Embryonic facial prominence (tissue), 1 donor: ENCODE data around the gene FAM117B.
"Not testable (repeated sequence)": the region's sequence is repeated elsewhere in the genome, so short reads cannot be mapped to it uniquely, and the experiment has no call there.

Experiments used
- DNase-seq: peaks from one replicate; pipeline ENCODE4 v3.0.0-alpha.2; 2016; ENCODE audit errors: extremely low spot score

FAM117B gene

DNA sequence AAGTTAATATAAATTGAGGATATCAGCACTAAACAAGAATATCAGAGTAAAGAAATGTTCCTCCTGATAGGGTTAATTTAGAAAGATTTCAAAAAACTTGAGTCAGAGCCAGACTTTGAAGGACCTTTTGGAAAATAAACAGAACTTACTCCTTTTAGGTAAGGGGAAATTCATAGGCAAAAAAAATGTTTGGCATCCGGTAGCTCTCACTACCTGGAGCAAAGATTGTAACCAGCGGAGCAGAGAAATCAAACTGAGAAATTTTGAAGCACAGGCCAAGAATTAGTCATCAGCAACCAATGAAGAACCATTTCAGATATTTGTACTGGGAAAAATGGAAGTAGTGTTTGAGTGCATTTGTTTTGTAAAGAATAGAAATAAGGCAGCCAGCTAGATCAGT is 123.8 kb downstream of the FAM117B start:
- DNase-seq = no peak

DNA sequence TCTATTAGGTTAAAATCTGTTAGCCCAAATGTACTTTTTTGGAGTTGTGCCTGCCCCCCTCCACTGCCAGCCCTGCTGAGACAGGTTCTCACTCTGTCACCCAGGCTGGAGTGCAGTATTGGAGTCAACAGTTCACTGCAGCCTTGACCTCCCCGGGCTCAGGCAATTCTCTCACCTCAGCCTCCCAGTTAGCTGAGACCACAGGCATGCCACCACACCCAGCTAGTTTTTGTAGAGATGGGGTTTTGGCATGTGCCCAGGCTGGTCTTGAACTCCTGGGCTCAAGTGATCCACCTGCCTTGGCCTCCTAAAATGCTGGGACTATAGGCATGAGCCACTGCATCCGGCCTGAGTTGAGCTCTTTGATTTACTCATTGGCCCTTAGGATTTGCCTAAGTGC is 126.1 kb downstream of the FAM117B start:
- DNase-seq = no peak

DNA sequence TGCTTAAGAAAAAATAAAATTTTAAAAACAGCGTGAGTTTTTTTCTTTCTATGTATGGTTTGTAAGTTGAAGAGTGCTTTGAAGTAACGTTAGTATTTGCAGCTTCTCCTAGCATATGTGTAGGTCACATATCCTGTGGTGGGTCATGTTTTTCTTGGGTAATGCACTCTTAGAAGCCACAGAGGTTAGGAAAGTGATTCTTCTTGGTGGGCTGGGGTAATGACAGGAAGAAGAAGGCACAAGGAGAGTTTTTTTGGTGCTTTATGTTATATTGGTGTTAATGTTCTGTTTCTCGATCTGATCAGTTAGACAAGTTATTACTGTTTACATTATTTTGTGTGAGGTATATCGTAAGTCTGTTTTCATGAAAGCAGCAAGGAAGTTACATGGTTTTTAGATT is 127.8 kb downstream of the FAM117B start:
- no peak for DNase-seq

DNA sequence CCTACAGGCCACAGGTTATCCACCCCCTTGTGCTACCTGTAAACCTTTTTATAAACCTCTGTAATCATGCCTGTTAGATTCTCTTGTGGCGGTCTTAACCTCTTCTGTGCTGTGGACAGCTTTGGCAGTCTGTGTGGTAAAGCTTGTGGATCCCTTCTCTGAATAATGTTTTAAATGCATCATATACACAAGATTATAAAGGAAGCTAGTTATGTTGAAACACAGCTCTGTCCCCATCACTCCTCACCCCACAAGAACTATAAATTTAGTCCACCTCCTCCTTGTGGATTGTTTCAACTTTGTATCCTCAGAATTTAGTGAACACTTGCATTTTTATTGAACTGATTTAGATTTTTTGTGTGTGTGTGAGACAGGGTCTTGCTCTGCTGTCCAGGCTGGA is 129.1 kb downstream of the FAM117B start:
- no peak for DNase-seq

DNA sequence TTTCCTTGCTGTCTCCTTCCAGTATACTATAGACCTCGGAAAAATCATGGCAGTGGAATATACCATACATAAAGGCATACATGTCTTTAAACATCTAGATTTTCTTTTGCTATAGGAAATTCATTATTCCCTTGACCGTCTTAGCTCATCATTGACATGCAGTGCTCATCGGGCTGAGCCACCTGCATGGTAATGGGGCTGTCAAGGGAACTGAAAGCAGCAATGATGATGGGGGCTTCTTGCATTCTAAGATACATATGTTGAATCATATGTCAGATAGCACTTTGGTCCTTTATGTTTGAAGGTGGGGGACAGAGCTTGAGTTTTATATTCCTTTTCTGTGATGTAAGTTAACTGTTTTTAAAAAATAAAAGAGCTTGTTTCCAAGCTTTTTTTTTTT is 130.2 kb downstream of the FAM117B start:
- no peak for DNase-seq

DNA sequence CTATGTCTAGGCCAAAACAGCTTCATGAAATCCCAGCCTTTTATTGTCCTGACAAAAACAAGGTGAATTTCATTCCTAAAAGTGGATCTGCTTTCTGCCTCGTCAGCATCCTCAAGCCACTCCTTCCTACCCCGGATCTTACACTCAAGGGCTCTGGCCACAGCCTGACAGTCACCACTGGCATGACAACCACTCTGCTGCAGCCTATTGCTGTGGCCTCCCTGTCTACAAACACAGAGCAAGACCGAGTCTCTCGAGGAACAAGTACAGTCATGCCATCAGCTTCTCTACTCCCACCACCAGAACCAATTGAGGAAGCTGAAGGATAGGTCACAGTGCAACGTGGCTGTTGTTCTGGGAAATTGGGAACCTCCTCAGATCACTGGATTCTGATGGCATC is 130.7 kb downstream of the FAM117B start:
- no peak for DNase-seq

DNA sequence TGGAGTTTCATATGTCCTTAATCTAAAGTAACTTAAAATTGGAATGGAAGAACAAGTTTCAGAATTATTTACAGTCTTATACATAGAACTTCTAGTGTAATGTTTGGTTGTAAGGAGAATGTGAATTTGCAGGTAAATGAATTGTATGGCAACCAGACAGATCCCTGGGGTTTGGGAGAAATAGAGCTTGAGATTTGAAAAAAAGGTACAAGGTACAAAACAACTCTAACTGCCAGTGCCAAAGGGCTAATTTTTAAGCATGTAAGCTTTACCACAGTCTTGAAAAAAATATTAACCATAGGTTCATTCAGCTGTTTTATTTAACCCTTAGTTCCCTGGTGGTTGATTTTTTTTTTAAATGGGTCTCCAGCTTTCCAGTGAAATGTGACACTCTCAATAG is 133.5 kb downstream of the FAM117B start:
- DNase-seq = no peak

DNA sequence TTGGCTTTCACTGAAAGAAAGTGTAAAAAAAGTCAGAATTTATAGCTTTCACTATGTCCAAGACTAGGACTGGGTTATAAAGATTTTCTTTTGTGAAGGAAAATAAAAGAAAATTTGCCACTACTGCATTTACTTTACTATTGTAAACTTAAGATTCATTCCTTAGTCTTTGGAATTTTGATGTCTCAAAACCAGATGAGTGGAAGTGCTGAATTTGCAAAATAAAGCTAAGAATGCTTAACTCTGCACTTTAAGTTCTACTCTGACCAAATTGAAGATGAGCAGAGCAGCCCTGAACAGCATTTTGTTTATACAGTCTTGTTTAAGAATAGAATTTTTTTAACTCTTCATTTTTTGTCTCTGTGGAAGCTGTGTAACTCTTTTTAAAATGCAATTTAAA is 134.4 kb downstream of the FAM117B start:
- DNase-seq = no peak

DNA sequence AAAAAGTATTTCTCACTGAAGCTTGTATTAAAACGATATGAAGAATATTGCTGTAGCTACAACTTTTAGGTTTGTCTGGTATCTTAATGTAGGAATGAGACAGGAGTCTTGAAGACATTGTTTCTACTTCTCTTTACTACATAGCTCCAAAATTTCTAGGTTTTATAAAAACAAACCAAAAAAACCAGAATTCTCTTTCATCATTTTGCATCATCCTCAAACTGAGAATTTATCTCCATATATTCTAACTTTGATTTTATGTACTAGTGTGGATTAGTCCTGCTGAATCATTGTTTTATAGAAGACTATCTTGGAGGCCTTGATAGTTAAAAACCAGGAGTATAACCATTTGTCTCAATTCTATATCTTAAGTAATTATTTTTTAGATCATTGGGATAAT is 136.6 kb downstream of the FAM117B start:
- DNase-seq = no peak

DNA sequence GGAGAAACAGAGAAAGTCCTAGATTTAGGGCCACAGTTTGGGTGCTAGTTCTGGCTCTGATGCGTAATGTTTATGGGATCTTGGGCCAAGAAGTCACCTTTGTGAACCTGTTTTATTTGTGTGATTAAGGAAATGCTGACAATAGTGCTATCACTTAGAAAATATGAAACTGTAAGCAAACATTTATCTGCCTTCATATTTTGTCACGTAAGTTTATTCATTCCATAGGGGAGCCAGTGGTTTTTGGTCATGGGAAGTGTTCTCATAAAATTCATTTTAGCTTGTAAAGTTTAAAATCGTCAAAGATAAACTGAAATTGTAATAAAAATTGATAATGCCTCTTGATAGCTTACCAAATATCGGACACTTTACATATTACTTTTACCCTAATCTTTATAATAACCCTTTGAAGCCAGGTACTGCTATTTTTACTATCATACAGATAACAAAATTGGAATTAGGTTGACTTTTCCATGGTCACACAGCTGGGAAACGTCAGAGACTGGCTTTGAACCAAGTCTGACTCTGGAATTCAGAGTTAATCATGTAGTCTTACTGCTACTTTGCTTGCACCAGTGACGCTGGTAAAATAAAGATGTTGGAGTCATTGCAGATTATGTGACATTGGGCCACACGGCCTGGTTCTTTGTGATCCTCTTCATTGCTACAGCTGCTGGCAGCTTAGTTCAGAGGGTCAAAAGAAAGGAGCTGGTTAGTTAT is 137.1 kb downstream of the FAM117B start:
- DNase-seq = no peak

DNA sequence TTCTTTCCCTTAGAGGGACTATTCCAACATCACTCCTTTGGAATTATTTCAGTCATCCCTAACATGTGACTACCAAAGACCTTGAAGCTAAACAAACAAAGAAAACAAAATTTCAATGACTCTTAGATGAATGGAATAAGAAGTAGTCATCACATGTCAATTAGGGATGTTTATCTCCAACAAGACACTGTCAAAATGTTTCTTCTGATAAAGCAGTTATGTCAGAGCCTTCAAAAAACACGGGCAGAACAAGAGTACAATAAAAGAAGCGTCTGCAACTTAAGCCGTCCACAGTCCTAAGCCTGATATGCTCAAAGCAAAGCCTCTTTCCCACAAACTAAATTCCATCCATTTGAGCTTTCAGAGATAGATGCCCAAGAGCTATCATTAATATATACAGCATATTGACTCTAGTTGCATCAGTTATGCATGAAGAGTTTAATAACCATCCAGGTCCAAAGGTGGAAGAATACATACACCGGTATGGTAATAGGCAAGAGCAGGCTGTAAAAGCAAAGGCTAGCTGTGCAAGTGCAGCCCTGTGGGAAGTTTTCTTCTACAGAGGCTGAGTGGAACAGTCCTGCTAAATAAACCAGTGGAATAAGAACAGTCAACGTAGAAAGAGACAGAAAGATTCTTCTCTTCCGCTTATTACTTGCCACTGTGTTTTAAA is 138.7 kb downstream of the FAM117B start:
- no peak for DNase-seq

DNA sequence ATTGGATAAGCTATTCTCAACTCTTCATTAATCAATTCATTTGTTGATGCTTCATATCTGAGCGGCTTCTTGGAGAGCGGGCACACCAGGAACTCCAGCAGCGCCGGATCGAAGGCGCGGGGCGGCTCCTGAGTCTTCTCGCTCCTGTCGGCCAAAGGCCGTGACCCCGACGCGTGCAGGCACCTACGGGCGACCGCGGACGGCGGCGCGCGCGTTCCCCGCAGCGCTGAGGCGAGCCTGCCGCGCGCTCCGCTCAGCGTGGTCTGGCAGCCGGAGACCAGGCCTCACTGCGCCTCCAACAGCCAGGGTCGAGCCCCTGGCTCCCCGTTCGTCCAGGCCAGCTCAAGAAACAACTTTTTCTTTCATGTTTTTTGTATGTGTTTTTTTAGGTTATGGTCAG is 139.3 kb downstream of the FAM117B start:
- no peak for DNase-seq

DNA sequence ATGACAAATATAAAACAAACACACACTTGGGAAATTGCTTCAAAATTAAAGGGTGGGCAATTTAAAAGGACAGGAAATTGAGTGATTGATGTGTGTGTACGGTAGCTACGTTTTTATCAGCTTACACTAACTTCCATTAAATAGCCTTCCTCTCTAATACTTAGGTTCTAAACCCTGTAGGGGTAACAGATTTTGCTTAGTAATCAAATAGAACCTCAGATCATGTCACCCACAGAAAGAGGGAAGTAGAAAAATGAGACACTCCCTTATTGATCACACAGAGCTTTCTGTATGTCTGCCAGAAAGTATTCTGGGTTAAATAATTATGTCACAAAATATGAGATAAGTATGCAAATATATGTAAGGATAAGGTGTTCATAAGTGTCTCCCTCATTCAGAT is 143.4 kb downstream of the FAM117B start:
- DNase-seq = no peak

DNA sequence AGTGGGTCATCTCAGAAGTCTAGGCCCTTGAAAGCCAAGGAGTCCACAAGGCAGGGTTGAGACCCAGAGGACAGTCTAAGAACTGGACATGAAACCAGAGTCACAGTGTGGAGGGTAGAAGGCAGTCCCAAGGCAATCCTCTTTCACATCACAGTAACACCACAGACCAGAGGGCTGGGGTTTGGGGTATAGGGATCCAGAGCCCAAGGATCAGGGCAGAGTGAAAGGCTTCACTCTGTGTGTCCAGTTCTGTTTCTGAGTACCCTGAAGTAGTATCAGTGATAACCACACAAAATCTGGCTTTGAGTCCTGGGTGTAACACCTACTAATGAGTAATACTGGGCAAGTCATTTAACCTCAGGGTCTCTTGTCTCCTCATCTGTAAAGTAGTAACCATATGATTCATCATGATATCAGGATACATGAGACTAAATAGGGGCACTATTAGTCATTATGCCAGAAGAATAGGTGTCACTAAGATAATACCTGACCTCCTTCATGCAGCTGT is 145.8 kb downstream of the FAM117B start:
- no peak for DNase-seq

DNA sequence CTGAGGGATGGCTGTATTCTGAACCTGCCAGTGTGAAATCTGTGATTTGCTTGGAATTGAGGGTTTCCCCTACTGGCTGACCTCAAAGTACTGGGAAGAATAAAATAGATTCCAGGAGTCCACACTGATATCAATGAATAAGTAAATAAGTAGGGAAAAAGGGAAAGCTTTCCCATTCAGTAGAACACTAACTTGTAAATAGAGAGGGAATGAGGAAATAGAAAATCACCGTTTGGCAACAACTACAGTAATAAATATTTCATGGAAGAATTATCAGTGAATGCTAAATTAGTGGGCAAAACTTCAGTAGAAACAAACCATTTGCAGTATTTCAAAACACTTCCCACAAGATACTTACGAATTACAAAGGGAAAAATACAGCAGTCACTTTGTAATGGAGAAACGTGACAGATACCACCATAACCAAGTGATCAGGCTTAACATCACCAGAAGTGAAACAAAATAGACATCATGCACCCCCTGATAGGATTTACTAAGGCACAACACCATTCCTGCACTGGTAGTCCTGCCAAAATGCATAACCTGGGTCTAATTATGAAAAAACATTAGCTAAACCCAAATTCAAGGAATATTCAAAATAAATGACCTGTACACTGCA is 148.3 kb downstream of the FAM117B start:
- DNase-seq = no peak

DNA sequence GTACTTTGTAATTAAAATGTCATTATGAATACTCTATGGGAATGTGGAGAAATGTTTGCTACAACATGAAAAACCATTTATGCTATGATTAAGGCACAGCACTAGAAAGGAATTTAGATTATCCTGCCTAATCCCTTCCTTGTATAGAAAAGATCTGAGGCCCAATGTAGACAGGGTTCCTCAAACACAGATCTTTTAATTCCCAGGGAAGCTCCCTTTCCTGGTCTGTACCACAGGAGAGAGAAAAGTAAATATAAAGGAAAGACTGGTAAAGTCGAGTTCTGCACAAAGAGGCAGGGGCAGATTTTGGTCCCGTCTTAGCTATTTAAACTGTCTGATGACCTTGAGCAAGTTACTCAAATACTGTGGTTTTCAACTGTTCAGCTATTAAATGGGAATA is 152.1 kb downstream of the FAM117B start:
- DNase-seq = no peak

DNA sequence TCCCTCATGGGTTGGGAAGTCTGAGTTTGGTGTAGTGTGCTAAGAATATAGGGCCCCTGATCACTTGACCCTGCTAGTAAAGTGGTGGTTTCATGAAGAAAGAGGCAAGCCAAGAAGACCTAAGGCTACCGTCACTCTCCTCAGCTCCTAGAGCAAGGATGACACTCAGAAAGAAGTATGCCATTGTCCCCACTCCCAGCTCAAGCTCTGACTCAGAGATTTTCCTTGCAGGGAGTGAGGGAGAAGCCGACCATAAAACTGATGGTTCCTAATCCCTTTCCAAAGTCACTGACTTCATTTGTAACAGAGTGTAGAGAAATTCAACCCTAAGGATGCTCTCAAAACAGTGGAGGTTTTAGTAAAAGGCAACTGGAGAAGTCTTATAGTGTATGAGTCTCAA is 155.9 kb downstream of the FAM117B start:
- DNase-seq = no peak

DNA sequence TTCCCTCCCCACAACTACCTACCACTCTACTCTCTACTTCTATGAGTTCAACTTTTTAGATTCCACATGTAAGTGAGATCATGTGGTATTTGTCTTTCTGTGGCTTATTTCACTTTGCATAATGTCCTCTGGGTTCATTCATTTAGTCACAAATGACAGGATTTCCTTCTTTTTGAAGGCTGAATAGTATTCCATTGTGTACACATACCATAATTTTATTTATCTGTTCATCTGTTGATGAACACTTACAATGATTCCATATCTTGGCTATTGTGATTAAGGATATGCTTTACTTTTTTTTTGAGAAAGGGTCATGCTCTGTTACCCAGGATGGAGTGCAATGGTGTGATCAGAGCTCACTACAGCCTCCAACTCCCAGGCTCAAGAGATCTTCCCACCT is 163.2 kb downstream of the FAM117B start:
- no peak for DNase-seq

DNA sequence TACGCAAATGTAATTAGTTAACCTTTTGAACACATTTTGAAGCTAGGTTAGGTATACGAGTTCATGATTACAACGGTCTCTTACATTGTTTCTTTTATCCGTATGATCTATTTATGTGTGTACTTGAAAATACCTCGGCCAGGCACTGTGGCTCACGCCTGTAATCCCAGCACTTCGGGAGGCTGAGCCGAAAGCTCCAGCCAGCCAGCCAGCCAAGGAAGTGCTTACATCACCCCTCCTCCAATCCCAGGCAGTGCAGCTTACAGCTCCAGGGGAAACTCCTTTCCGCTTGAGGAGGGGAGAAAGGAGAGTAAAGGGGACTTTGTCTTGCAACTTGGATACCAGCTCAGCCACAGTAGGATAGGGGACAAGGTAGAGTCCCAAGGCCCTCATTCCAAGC is 171.1 kb downstream of the FAM117B start:
- not testable (repeated sequence) for DNase-seq

DNA sequence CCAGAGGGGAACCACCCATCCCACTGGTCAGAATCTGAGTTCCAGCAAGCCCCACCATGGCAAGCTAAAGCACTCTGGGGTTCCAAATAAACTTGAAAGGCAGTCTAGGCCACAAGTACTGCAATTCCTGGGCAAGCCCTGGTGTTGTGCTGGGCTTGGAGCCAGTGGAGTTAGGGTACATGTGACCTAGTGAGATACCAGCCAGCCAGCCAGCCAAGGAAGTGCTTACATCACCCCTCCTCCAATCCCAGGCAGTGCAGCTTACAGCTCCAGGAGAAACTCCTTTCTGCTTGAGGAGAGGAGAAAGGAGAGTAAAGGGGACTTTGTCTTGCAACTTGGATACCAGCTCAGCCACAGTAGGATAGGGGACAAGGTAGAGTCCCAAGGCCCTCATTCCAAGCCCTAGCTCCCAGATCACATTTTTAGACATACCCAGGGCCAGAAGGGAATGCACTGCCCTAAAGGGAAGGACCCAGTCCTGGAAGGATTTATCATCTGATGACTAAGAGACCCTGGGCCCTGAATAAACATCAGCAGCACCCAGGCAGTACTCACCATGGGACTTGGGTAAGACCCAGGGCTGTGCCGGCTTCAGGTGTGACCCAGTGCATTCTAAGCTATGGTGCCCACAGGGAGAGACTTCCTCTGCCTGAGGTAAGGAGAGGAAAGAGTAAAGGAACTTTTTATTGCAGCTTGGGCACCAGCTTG is 172.8 kb downstream of the FAM117B start:
- not testable (repeated sequence) for DNase-seq

DNA sequence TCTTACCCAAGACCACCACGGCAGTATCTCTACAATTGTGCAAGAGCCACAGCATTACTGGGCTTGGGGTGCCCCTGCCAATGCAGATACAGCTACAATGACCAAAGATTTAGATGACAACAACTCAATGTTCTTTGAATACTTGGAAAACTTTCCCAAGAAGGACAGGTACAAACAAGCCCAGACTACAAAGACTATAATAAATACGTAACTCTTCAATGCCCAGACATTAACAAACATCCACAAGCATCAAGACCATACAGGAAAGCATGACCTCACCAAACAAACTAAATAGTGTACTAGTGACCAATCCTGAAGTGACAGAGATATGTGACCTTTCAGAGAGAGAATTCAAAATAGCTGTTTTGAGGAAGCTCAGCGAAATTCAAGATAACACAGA is 174.0 kb downstream of the FAM117B start:
- DNase-seq = no peak

DNA sequence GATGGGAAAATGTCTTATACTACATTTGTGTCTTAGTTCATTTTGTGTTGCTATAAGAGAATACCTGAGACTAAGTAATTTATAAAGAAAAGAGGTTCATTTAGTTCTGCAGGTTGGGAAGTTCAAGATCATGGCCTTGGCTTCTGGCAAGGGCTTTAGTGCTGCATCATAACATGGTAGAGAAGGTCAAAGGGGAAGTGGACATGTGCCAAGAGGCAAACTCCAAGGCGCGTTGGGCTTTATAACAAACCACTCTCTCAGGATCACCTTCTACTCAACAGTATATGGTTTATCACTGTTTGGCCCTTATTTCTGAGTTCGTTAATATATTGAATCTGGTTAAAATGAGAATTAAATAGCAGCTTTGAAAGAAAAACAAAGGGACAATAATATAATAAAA is 178.6 kb downstream of the FAM117B start:
- DNase-seq = no peak
